ENCODE data around the gene COL4A2. TPM values are rescaled to one million over a fixed set of nuclear protein-coding genes. Genes with fewer than 3 reads are reported as not detected.
"Not testable (repeated sequence)": the region's sequence is repeated elsewhere in the genome, so short reads cannot be mapped to it uniquely, and the experiment has no call there.

Gene COL4A2
- total RNA-seq, 1 experiment from 2014 or later = 1.6 TPM

DNA sequence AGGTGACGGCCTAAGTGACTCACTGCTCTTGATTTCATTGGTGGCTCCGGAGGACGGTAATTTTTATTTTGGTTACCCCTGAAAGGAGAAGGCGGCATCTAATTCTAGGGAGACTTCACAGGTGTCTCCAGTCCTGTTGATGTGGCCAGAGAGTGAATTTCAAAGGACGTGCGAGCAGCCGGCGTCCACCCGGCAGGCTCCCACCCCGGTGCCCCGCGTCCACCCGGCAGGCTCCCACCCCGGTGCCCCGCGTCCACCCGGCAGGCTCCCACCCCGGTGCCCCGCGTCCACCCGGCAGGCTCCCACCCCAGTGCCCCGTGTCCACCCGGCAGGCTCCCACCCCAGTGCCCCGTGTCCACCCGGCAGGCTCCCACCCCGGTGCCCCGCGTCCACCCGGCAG, 6.2 kb downstream of the COL4A2 start:
- H4K20me1 ChIP-seq (ENCODE audit: insufficient read depth); DNase-seq (ENCODE audit: low read depth, low spot score); H3K79me2 ChIP-seq (ENCODE audit: insufficient read depth, low read length); BruUV-seq (replicated peaks); H3K9ac ChIP-seq (ENCODE audit: low read length); CTCF ChIA-PET; H2AFZ ChIP-seq (ENCODE audit: low read depth, low read length, poor library complexity, severe bottlenecking); POLR2A ChIA-PET; H3K36me3 ChIP-seq (ENCODE audit: control insufficient read depth in 1 of 2, insufficient read depth in 2 of 2, low read length in 2 of 2); H3K4me1 ChIP-seq (ENCODE audit: control insufficient read depth in 1 of 2, insufficient read depth in 2 of 2, low read length in 2 of 2); ATAC-seq; H3K9me3 ChIP-seq (ENCODE audit: control insufficient read depth in 1 of 2, insufficient read depth in 1 of 2, low read depth in 1 of 2, low read length in 2 of 2); H3K4me2 ChIP-seq (ENCODE audit: low read length); H3K27ac ChIP-seq (ENCODE audit: low read depth, low read length); H3K4me3 ChIP-seq (replicated peaks in 1 of 2; ENCODE audit: low read depth in 1 of 2, low read length in 2 of 2); RAD21 ChIA-PET (ENCODE audit: low non-redundant PET in 1 of 2, low total read pairs in 2 of 2, uncharacterized antibody in 2 of 2, unreplicated experiment in 2 of 2); H3K27me3 ChIP-seq (ENCODE audit: insufficient read depth, low read length); intact Hi-C loops (cut with micrococcal nuclease); H3K9me2 ChIP-seq (ENCODE audit: insufficient read depth): not testable (repeated sequence)

DNA sequence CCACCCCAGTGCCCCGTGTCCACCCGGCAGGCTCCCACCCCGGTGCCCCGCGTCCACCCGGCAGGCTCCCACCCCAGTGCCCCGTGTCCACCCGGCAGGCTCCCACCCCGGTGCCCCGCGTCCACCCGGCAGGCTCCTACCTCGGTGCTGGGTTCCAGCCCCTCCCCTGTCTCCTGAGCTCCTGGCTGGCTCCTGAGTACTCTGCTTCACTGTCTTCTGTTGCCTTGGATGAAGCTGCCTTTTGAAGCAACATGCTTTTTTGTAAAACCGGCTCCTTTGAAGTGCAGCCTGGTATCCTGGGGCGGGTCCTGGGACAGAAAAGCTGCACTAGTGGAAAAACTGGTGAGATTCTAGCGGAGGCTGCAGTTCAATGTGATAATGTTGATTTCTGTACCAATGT, 6.6 kb downstream of the COL4A2 start:
- H3K27me3 ChIP-seq (ENCODE audit: insufficient read depth, low read length); H3K9me2 ChIP-seq (ENCODE audit: insufficient read depth); ATAC-seq; H3K9ac ChIP-seq (ENCODE audit: low read length); H3K4me1 ChIP-seq (ENCODE audit: control insufficient read depth in 1 of 2, insufficient read depth in 2 of 2, low read length in 2 of 2); H2AFZ ChIP-seq (ENCODE audit: low read depth, low read length, poor library complexity, severe bottlenecking); H3K27ac ChIP-seq (ENCODE audit: low read depth, low read length); H4K20me1 ChIP-seq (ENCODE audit: insufficient read depth); intact Hi-C loops (cut with micrococcal nuclease); H3K36me3 ChIP-seq (ENCODE audit: control insufficient read depth in 1 of 2, insufficient read depth in 2 of 2, low read length in 2 of 2); RAD21 ChIA-PET (ENCODE audit: low non-redundant PET in 1 of 2, low total read pairs in 2 of 2, uncharacterized antibody in 2 of 2, unreplicated experiment in 2 of 2); CTCF ChIA-PET; H3K9me3 ChIP-seq (ENCODE audit: control insufficient read depth in 1 of 2, insufficient read depth in 1 of 2, low read depth in 1 of 2, low read length in 2 of 2); H3K4me3 ChIP-seq (replicated peaks in 1 of 2; ENCODE audit: low read depth in 1 of 2, low read length in 2 of 2); POLR2A ChIA-PET; H3K4me2 ChIP-seq (ENCODE audit: low read length); H3K79me2 ChIP-seq (ENCODE audit: insufficient read depth, low read length); BruUV-seq (replicated peaks); DNase-seq (ENCODE audit: low read depth, low spot score): not testable (repeated sequence)

DNA sequence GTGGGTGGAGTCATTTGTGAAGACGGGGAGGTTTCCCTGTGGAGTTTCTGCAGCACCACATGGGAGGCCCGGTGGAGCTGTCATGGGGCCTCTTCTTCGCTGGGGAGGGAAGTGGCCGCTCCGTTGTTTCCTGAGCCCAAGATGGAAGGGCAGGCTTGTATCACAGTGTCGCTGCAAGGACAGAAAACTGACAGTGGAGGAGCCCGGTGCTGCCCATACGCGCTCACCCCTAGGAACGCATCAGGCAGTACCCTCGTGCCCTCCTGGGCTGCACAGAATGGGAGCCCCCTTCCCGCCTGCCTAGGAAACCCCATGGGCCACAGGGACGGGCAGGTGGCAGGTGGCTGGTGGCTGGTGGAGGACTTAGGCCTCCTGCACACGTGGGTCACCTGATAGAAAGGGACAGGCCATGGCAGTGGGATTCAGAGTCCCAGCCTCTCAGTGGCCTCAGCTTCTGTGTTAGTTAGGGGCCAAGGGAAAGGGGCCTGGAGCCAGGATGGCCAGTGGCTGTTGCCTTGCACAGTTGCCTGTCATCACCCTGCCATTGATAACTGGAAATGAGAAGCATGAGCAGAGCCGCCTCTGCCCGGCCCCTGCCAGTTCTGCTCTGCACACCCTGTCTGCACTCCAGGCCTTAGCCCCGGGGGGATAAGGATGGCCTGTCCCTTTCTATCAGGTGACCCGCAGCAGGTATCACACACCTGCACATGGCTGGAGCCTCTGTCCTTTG, 7.6 kb downstream of the COL4A2 start:
- H3K9me3 ChIP-seq (ENCODE audit: control insufficient read depth in 1 of 2, insufficient read depth in 1 of 2, low read depth in 1 of 2, low read length in 2 of 2) = no peaks in the 10 kb centered on the region
- POLR2A ChIA-PET = no interaction called here
- 0 out of 2 replicates have a peak, but pooled peaks cover 3% of the 10 kb centered on the region for H3K27me3 ChIP-seq (ENCODE audit: insufficient read depth, low read length)
- no peak overlapping the region for H3K9ac ChIP-seq (ENCODE audit: low read length)
- H2AFZ ChIP-seq (ENCODE audit: low read depth, low read length, poor library complexity, severe bottlenecking) = no peak overlapping the region
- intact Hi-C loops (cut with micrococcal nuclease) = no loop called here
- no TSS peak for BruUV-seq (replicated peaks)
- ATAC-seq (no peak), DNase-seq (ENCODE audit: low read depth, low spot score) (no peak)
- RAD21 ChIA-PET (ENCODE audit: low non-redundant PET in 1 of 2, low total read pairs in 2 of 2, uncharacterized antibody in 2 of 2, unreplicated experiment in 2 of 2) = no interaction called here
- H3K27ac ChIP-seq (ENCODE audit: low read depth, low read length) = no peak overlapping the region
- no peak overlapping the region for H3K4me3 ChIP-seq (replicated peaks in 1 of 2; ENCODE audit: low read depth in 1 of 2, low read length in 2 of 2)
- H3K4me2 ChIP-seq (ENCODE audit: low read length) = no peak overlapping the region
- no peaks in the 10 kb centered on the region for H3K9me2 ChIP-seq (ENCODE audit: insufficient read depth)
- no peaks in the 10 kb centered on the region for H3K36me3 ChIP-seq (ENCODE audit: control insufficient read depth in 1 of 2, insufficient read depth in 2 of 2, low read length in 2 of 2)
- CTCF ChIA-PET = no interaction called here
- peaks cover 9 to 12% of the 10 kb centered on the region in 2 experiments for H3K4me1 ChIP-seq (ENCODE audit: control insufficient read depth in 1 of 2, insufficient read depth in 2 of 2, low read length in 2 of 2)
- no peaks in the 10 kb centered on the region for H3K79me2 ChIP-seq (ENCODE audit: insufficient read depth, low read length)
- no peaks in the 10 kb centered on the region for H4K20me1 ChIP-seq (ENCODE audit: insufficient read depth)
- no peak for TF ChIP-seq CBX3 (IDR thresholded peaks at IDR 0.05; ENCODE audit: low read depth)
- no peak for TF ChIP-seq SP1 (IDR thresholded peaks at IDR 0.05; ENCODE audit: low read depth)
- TF ChIP-seq SIN3A (IDR thresholded peaks at IDR 0.05; ENCODE audit: low read depth) = no peak
- TF ChIP-seq, protein P1, sequence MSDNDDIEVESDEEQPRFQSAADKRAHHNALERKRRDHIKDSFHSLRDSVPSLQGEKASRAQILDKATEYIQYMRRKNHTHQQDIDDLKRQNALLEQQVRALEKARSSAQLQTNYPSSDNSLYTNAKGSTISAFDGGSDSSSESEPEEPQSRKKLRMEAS (IDR thresholded peaks at IDR 0.05) = no peak
- TF ChIP-seq RAD21 (IDR thresholded peaks at IDR 0.05; ENCODE audit: low read depth) = no peak
- no peak for TF ChIP-seq ELF1 (IDR thresholded peaks at IDR 0.05; ENCODE audit: borderline replicate concordance, low read depth)
- TF ChIP-seq YY1 (IDR thresholded peaks at IDR 0.05; ENCODE audit: extremely low read depth, insufficient replicate concordance, low read depth, low read length) = no peak
- no peak for TF ChIP-seq JUND (IDR thresholded peaks at IDR 0.05)
- no peak for TF ChIP-seq EZH2 (IDR thresholded peaks at IDR 0.05)
- no peak for TF ChIP-seq ZFX (IDR thresholded peaks at IDR 0.05)
- TF ChIP-seq SRF (IDR thresholded peaks at IDR 0.05; ENCODE audit: low read depth) = no peak
- TF ChIP-seq, protein P2, sequence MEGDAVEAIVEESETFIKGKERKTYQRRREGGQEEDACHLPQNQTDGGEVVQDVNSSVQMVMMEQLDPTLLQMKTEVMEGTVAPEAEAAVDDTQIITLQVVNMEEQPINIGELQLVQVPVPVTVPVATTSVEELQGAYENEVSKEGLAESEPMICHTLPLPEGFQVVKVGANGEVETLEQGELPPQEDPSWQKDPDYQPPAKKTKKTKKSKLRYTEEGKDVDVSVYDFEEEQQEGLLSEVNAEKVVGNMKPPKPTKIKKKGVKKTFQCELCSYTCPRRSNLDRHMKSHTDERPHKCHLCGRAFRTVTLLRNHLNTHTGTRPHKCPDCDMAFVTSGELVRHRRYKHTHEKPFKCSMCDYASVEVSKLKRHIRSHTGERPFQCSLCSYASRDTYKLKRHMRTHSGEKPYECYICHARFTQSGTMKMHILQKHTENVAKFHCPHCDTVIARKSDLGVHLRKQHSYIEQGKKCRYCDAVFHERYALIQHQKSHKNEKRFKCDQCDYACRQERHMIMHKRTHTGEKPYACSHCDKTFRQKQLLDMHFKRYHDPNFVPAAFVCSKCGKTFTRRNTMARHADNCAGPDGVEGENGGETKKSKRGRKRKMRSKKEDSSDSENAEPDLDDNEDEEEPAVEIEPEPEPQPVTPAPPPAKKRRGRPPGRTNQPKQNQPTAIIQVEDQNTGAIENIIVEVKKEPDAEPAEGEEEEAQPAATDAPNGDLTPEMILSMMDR (IDR thresholded peaks at IDR 0.05 in 2 of 3, conservative IDR thresholded peaks at IDR 0.05 in 1 of 3; ENCODE audit: borderline replicate concordance in 1 of 3, insufficient read depth in 1 of 3, low read depth in 2 of 3, low read length in 2 of 3) = no peak
- TF ChIP-seq POLR2AphosphoS5 (IDR thresholded peaks at IDR 0.05; ENCODE audit: low read depth, low read length) = no peak
